ENCODE results near the gene SCUBE1. TPM values are rescaled to one million over a fixed set of nuclear protein-coding genes. Genes with fewer than 3 reads are reported as not detected.

SCUBE1 gene
- total RNA-seq, 2 experiments from 2014 or later: not detected

- Histone ChIP-seq H4K20me1 (ENCODE audit: insufficient read depth, low read length) (no peaks in the 10 kb centered on the region), H3K4me3 (ENCODE audit: low read depth, low read length, poor library complexity, severe bottlenecking) (no peak overlapping the region), H3K4me2 (ENCODE audit: low read length) (no peak overlapping the region), H3K79me2 (ENCODE audit: insufficient read depth, low read depth, low read length) (no peaks in the 10 kb centered on the region), H3K9me2 (ENCODE audit: insufficient read depth, low read length) (no peaks in the 10 kb centered on the region), H2AFZ (ENCODE audit: low read length) (no peak overlapping the region), H3K4me1 (ENCODE audit: insufficient read depth, low read length, poor library complexity, severe bottlenecking) (no peaks in the 10 kb centered on the region), H3K9me3 (ENCODE audit: low read length) (no peaks in the 10 kb centered on the region), H3K27ac (ENCODE audit: low read depth, low read length, poor library complexity, severe bottlenecking) (no peak overlapping the region), H3K36me3 (ENCODE audit: insufficient read depth, low read length) (peaks cover under 1% of the 10 kb centered on the region; the same call in 1 of the 2 replicates)
- TF ChIP-seq EZH2phosphoT487 (IDR thresholded peaks at IDR 0.05; ENCODE audit: borderline replicate concordance, low read depth, low read length): no peak
- TF ChIP-seq, protein P1, sequence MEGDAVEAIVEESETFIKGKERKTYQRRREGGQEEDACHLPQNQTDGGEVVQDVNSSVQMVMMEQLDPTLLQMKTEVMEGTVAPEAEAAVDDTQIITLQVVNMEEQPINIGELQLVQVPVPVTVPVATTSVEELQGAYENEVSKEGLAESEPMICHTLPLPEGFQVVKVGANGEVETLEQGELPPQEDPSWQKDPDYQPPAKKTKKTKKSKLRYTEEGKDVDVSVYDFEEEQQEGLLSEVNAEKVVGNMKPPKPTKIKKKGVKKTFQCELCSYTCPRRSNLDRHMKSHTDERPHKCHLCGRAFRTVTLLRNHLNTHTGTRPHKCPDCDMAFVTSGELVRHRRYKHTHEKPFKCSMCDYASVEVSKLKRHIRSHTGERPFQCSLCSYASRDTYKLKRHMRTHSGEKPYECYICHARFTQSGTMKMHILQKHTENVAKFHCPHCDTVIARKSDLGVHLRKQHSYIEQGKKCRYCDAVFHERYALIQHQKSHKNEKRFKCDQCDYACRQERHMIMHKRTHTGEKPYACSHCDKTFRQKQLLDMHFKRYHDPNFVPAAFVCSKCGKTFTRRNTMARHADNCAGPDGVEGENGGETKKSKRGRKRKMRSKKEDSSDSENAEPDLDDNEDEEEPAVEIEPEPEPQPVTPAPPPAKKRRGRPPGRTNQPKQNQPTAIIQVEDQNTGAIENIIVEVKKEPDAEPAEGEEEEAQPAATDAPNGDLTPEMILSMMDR (conservative IDR thresholded peaks at IDR 0.05; ENCODE audit: low read length): no peak
- ChIA-PET POLR2A (interaction anchor here (0.5 kb wide), 1 partner anchor 252 kb away, joined by 7 read pairs; no protein-coding TSS in a partner anchor), CTCF (ENCODE audit: unreplicated experiment) (no interaction called here)
- intact Hi-C loops (cut with micrococcal nuclease; ENCODE audit: unreplicated experiment): no loop called here
- no peak for DNase-seq (ENCODE audit: low spot score)
- no TSS peak for BruUV-seq (replicated peaks)
Observed at GRCh38 chr22:43162412-43163150, 180.6 kb downstream of the SCUBE1 start.

- no peaks in the 10 kb centered on the region for H3K79me2 ChIP-seq (ENCODE audit: insufficient read depth, low read depth, low read length)
- no peaks in the 10 kb centered on the region for H3K4me1 ChIP-seq (ENCODE audit: insufficient read depth, low read length, poor library complexity, severe bottlenecking)
- H3K4me3 ChIP-seq (ENCODE audit: low read depth, low read length, poor library complexity, severe bottlenecking): no peak overlapping the region
- no peaks in the 10 kb centered on the region for H4K20me1 ChIP-seq (ENCODE audit: insufficient read depth, low read length)
- no peaks in the 10 kb centered on the region for H3K9me3 ChIP-seq (ENCODE audit: low read length)
- POLR2A ChIA-PET: no interaction called here
- no peak overlapping the region for H3K27ac ChIP-seq (ENCODE audit: low read depth, low read length, poor library complexity, severe bottlenecking)
- no TSS peak for BruUV-seq (replicated peaks)
- intact Hi-C loops (cut with micrococcal nuclease; ENCODE audit: unreplicated experiment): no loop called here
- CTCF ChIA-PET (ENCODE audit: unreplicated experiment): interaction anchor here (0.5 kb wide), 1 partner anchor 27 kb away, joined by 3 read pairs; no protein-coding TSS in a partner anchor
- no peak overlapping the region for H2AFZ ChIP-seq (ENCODE audit: low read length)
- H3K4me2 ChIP-seq (ENCODE audit: low read length): no peak overlapping the region
- H3K9me2 ChIP-seq (ENCODE audit: insufficient read depth, low read length): no peaks in the 10 kb centered on the region
- no peaks in the 10 kb centered on the region for H3K36me3 ChIP-seq (ENCODE audit: insufficient read depth, low read length)
- TF ChIP-seq, protein P1 (conservative IDR thresholded peaks at IDR 0.05; ENCODE audit: low read length): no peak
- no peak for TF ChIP-seq EZH2phosphoT487 (IDR thresholded peaks at IDR 0.05; ENCODE audit: borderline replicate concordance, low read depth, low read length)
- no peak for DNase-seq (ENCODE audit: low spot score)
Observed at GRCh38 chr22:43160497-43161126, 182.6 kb downstream of the SCUBE1 start.
